Body of pancreas (tissue), 4 donors: ENCODE data around the gene MTSS2.

Experiments
- CTCF ChIP-seq, 7 experiments: fragments of 450-650 bp in 4 of 7; fragments of 200-600 bp in 3 of 7; sonication (generic) in 3 of 7; IDR thresholded peaks; one replicate each; pipeline ENCODE4 v1.5.1; 2016 to 2019; ENCODE audit warnings: antibody characterized with exemption in 7 of 7
- POLR2A ChIP-seq, 3 donors: fragments of 450-650 bp; IDR thresholded peaks; one replicate each; pipeline ENCODE4 v1.6.1; 2016; ENCODE audit warnings: antibody characterized with exemption in 3 of 3, mild to moderate bottlenecking in 2 of 3

- no peak for TF ChIP-seq CTCF (IDR thresholded peaks at IDR 0.05)
- no peak for TF ChIP-seq POLR2A (IDR thresholded peaks at IDR 0.05)
These were observed 1.9 kb upstream of the MTSS2 start for GRCh38 chr16:70687671-70688245.
